PC-3 (cell line): ENCODE results near the gene PRR5L. TPM values are rescaled to one million over a fixed set of nuclear protein-coding genes. Genes with fewer than 3 reads are reported as not detected.
"Not testable (repeated sequence)": the region's sequence is repeated elsewhere in the genome, so short reads cannot be mapped to it uniquely, and the experiment has no call there.

Experiments used
- ATAC-seq: fragments of 200-7000 bp; cut with Tn5 transposase; 2 replicates; pipeline ENCODE4 v1.9.1; 2020; ENCODE audit warnings: mild to moderate bottlenecking, moderate library complexity
- BruUV-seq: library from RNA; stranded (reverse); fragments of 400-500 nt; replicated peaks from 2 replicates; lab custom pipeline; 2021; lab: Mats Ljungman, UMichigan
- CTCF ChIA-PET: fragments of 300-600 bp; sonication (Branson Sonifier 250); formaldehyde crosslinking; loops from one replicate; lab custom pipeline; 2022; ENCODE audit warnings: antibody characterized with exemption; lab: Charles Lee
- POLR2A ChIA-PET: fragments of 300-600 bp; sonication (Branson Sonifier 250); formaldehyde crosslinking; loops from one replicate; lab custom pipeline; 2022; ENCODE audit warnings: antibody characterized with exemption; ENCODE audit not compliant: unreplicated experiment; lab: Charles Lee
- DNase-seq: peaks from one replicate; pipeline ENCODE4 v3.0.0-alpha.2; 2015
- H2AFZ ChIP-seq: fragments of 300-600 bp; sonication (generic); 2 replicates; pipeline ENCODE4 v1.6.0; 2016; ENCODE audit warnings: antibody characterized with exemption, low read length
- H3F3A ChIP-seq: fragments of 300-600 bp; sonication (generic); one replicate; pipeline ENCODE4 v1.6.0; 2017; ENCODE audit warnings: antibody characterized with exemption, low read length, control low read depth, mild to moderate bottlenecking; ENCODE audit not compliant: unreplicated experiment
- H3K27ac ChIP-seq: fragments of 300-600 bp; sonication (generic); 2 replicates; pipeline ENCODE4 v1.5.1; 2016; ENCODE audit warnings: mild to moderate bottlenecking, low read length
- H3K27me3 ChIP-seq: fragments of 300-600 bp; sonication (generic); 2 replicates; pipeline ENCODE4 v1.6.1; 2016; ENCODE audit warnings: low read length, mixed read lengths
- H3K36me3 ChIP-seq: fragments of 300-600 bp; sonication (generic); 2 replicates; pipeline ENCODE4 v1.6.1; 2016; ENCODE audit warnings: low read depth, mixed run types, low read length, mixed read lengths
- H3K4me1 ChIP-seq: fragments of 300-600 bp; sonication (generic); 2 replicates; pipeline ENCODE4 v1.5.1; 2016; ENCODE audit warnings: low read length; ENCODE audit not compliant: insufficient read depth
- H3K4me2 ChIP-seq: fragments of 300-600 bp; sonication (generic); 2 replicates; pipeline ENCODE4 v1.6.0; 2016; ENCODE audit warnings: low read length
- H3K4me3 ChIP-seq: fragments of 300-600 bp; sonication (generic); 2 replicates; pipeline ENCODE4 v1.5.1; 2016; ENCODE audit warnings: mild to moderate bottlenecking, low read length, mixed read lengths
- H3K79me2 ChIP-seq: fragments of 300-600 bp; sonication (generic); 2 replicates; pipeline ENCODE4 v1.6.1; 2017; ENCODE audit warnings: low read length, mixed read lengths
- H3K9ac ChIP-seq: fragments of 300-600 bp; sonication (generic); 2 replicates; pipeline ENCODE4 v1.6.0; 2016; ENCODE audit warnings: mild to moderate bottlenecking, low read length
- H3K9me2 ChIP-seq: fragments of 300-600 bp; sonication (generic); replicated peaks from 2 replicates; pipeline ENCODE4 v1.6.1; 2016; ENCODE audit warnings: mixed run types, low read length, mixed read lengths
- H3K9me3 ChIP-seq: fragments of 300-600 bp; sonication (generic); 2 replicates; pipeline ENCODE4 v1.6.1; 2016; ENCODE audit warnings: low read length, mixed read lengths
- H4K20me1 ChIP-seq: fragments of 300-600 bp; sonication (generic); 2 replicates; pipeline ENCODE4 v1.6.1; 2016; ENCODE audit warnings: low read length, mixed read lengths
- CTCF ChIP-seq: fragments of 300-600 bp; sonication (generic); conservative IDR thresholded peaks from 2 replicates; pipeline ENCODE4 v1.5.1; 2017; ENCODE audit warnings: antibody characterized with exemption, low read depth, mild to moderate bottlenecking, low read length
- EZH2 ChIP-seq: fragments of 300-600 bp; sonication (generic); IDR thresholded peaks from one replicate; pipeline ENCODE4 v1.6.1; 2017; ENCODE audit warnings: antibody characterized with exemption, mild to moderate bottlenecking, low read length; ENCODE audit not compliant: unreplicated experiment
- EZH2phosphoT487 ChIP-seq: fragments of 300-600 bp; sonication (generic); IDR thresholded peaks from 2 replicates; pipeline ENCODE4 v1.6.1; 2018; ENCODE audit warnings: mild to moderate bottlenecking, antibody characterized with exemption, low read length, borderline replicate concordance
- intact Hi-C: fragments of 100-400 bp; cut with micrococcal nuclease; formaldehyde crosslinking; loops from 2 replicates; pipeline ENCODE4 v1.9.0; 2023
- total RNA-seq: library from RNA; depleted of rRNA; stranded (reverse); fragments of >200 nt; gene quantifications from 2 replicates; pipeline ENCODE4 v1.2.3, GENCODE V29; 2014

The PRR5L gene
- total RNA-seq, 1 experiment from 2014 or later = 4.7 TPM

- ChIA-PET CTCF (interaction anchor here (0.6 to 1.3 kb wide), 11 partner anchors 9 to 657 kb away, joined by 3 to 17 read pairs (median 6); no protein-coding TSS in a partner anchor), POLR2A (interaction anchor here (0.5 kb wide), 1 partner anchor 346 kb away, joined by 25 read pairs; no protein-coding TSS in a partner anchor)
- peak; percentile 56 for ATAC-seq
- H3F3A ChIP-seq = no peaks in the 10 kb centered on the region
- no peaks in the 10 kb centered on the region for H3K27me3 ChIP-seq
- no peaks in the 10 kb centered on the region for H3K9me2 ChIP-seq
- no peak overlapping the region for H3K4me2 ChIP-seq
- BruUV-seq = no TSS peak
- H2AFZ ChIP-seq = no peak overlapping the region
- intact Hi-C loops = loop anchor here (1.0 kb wide), 2 partner anchors 172 to 187 kb away; no protein-coding TSS in a partner anchor
- no peak overlapping the region for H3K9ac ChIP-seq
- no peaks in the 10 kb centered on the region for H3K4me1 ChIP-seq
- no peaks in the 10 kb centered on the region for H4K20me1 ChIP-seq
- H3K79me2 ChIP-seq = no peaks in the 10 kb centered on the region
- TF ChIP-seq EZH2phosphoT487 (no peak), CTCF (peak; percentile 84)
- no peaks in the 10 kb centered on the region for H3K9me3 ChIP-seq
- no peak overlapping the region for H3K4me3 ChIP-seq
- peak; percentile 76 for DNase-seq
- H3K27ac ChIP-seq = no peak overlapping the region
- H3K36me3 ChIP-seq = no peaks in the 10 kb centered on the region
These were observed 182.7 kb downstream of the PRR5L start for GRCh38 chr11:36478700-36479329.

DNA sequence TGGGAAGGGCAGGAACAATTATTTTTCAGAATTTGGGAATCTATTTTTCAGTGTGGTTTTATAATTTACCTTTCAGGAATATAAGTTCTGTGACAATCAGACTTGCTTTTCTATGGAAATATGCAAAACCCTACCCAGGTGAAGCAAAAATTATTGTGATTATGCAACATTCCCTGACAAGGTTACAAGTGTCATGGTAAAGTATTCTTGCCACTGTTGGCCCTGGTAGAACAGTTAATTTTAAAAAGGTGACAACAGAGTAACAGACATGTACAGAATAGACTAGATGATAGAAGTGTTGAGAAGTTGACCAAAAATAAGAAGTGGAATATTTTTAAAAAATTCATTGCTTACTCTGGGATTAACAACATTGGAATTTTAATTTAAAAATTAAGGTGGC lies 184.7 kb downstream of the PRR5L start:
- no peak overlapping the region for H3K27ac ChIP-seq
- no peaks in the 10 kb centered on the region for H3F3A ChIP-seq
- H2AFZ ChIP-seq = no peak overlapping the region
- no TSS peak for BruUV-seq
- no peaks in the 10 kb centered on the region for H3K9me3 ChIP-seq
- H3K79me2 ChIP-seq = no peaks in the 10 kb centered on the region
- no peak overlapping the region for H3K9ac ChIP-seq
- ChIA-PET POLR2A (no interaction called here), CTCF (no interaction called here)
- TF ChIP-seq CTCF (no peak), EZH2phosphoT487 (no peak), EZH2 (no peak)
- DNase-seq (no peak), ATAC-seq (no peak)
- H3K27me3 ChIP-seq = no peaks in the 10 kb centered on the region
- H3K4me3 ChIP-seq = no peak overlapping the region
- H4K20me1 ChIP-seq = no peaks in the 10 kb centered on the region
- H3K36me3 ChIP-seq = peaks cover 3% of the 10 kb centered on the region; the same call in 1 of the 2 replicates
- H3K4me2 ChIP-seq = no peak overlapping the region
- intact Hi-C loops = no loop called here
- H3K4me1 ChIP-seq = no peaks in the 10 kb centered on the region
- H3K9me2 ChIP-seq = no peaks in the 10 kb centered on the region

- intact Hi-C loops, H3K36me3 ChIP-seq, H3K4me2 ChIP-seq, H3K9me2 ChIP-seq, H3K4me1 ChIP-seq, H3K27ac ChIP-seq, H3K79me2 ChIP-seq, H3K9me3 ChIP-seq, H2AFZ ChIP-seq, CTCF ChIA-PET, POLR2A ChIA-PET, ATAC-seq, BruUV-seq, H4K20me1 ChIP-seq, H3K9ac ChIP-seq, H3K27me3 ChIP-seq, DNase-seq, H3F3A ChIP-seq, H3K4me3 ChIP-seq: not testable (repeated sequence)
These were observed 187.0 kb downstream of the PRR5L start for GRCh38 chr11:36483042-36483441.
